Endothelial cell of umbilical vein (primary cell): Measurements from ENCODE around the gene MYO18A. TPM values are rescaled to one million over a fixed set of nuclear protein-coding genes. Genes with fewer than 3 reads are reported as not detected.

ENCODE experiments used
- BruUV-seq: library from RNA; stranded (reverse); fragments of 400-500 nt; replicated peaks from 2 replicates; lab custom pipeline; 2021; lab: Mats Ljungman, UMichigan
- CTCF ChIA-PET: fragments of 300-600, 350-600 bp; sonication (Branson Sonifier 250); formaldehyde crosslinking; loops from one replicate; lab custom pipeline; 2021; ENCODE audit warnings: antibody characterized with exemption, inconsistent platforms; lab: Charles Lee
- POLR2A ChIA-PET: fragments of 300-600, 350-600 bp; sonication (Branson Sonifier 250); formaldehyde crosslinking; loops from one replicate; lab custom pipeline; 2021; ENCODE audit warnings: antibody characterized with exemption, inconsistent platforms; lab: Charles Lee
- DNase-seq: peaks from one replicate; pipeline ENCODE4 v3.0.0-alpha.2; 2011; ENCODE audit warnings: low read depth, low spot score
- FAIRE-seq: peaks from 2 replicates; lab custom pipeline; 2011; peaks lifted over from hg19 to GRCh38; lab: Jason Lieb, UNC
- H2AFZ ChIP-seq: 2 replicates; pipeline ENCODE4 v1.6.0; 2012; ENCODE audit warnings: low read depth, low read length, control low read depth, inconsistent platforms
- H3K27ac ChIP-seq: 2 replicates; pipeline ENCODE4 v1.5.1; 2011; ENCODE audit warnings: low read depth, mild to moderate bottlenecking, control low read depth, low read length, moderate library complexity; ENCODE audit not compliant: insufficient read depth
- H3K27me3 ChIP-seq, 2 experiments: 2 replicates each; pipeline versions ENCODE4 v1.6.0 to v1.6.1; 2011; ENCODE audit warnings: low read length in 2 of 2, mixed read lengths in 1 of 2; ENCODE audit not compliant: control insufficient read depth in 2 of 2, insufficient read depth in 2 of 2
- H3K36me3 ChIP-seq, 2 experiments: 2 replicates in 1 of 2; 3 replicates in 1 of 2; pipeline ENCODE4 v1.5.1; 2011; ENCODE audit warnings: low read length in 2 of 2, mild to moderate bottlenecking in 1 of 2, moderate library complexity in 1 of 2; ENCODE audit not compliant: control insufficient read depth in 2 of 2, insufficient read depth in 2 of 2; ENCODE audit errors: extremely low read depth in 1 of 2
- H3K4me1 ChIP-seq: 3 replicates; pipeline ENCODE4 v1.5.1; 2011; ENCODE audit warnings: mild to moderate bottlenecking, low read length; ENCODE audit not compliant: control insufficient read depth, insufficient read depth; ENCODE audit errors: extremely low read depth
- H3K4me2 ChIP-seq: 2 replicates; pipeline ENCODE4 v1.6.1; 2011; ENCODE audit warnings: low read length, control low read depth, mixed read lengths; ENCODE audit not compliant: insufficient read depth
- H3K4me3 ChIP-seq, 3 experiments: fragments of 200-600 bp in 1 of 3; sonication (generic), shearing (Covaris generic) in 1 of 3; replicated peaks in 1 of 3; 2 replicates each; pipeline ENCODE4 v1.5.1; 2011 to 2016; ENCODE audit warnings: control low read depth in 3 of 3, low read length in 3 of 3, mild to moderate bottlenecking in 2 of 3, inconsistent platforms in 1 of 3, low read depth in 1 of 3, moderate library complexity in 1 of 3; ENCODE audit not compliant: insufficient read depth in 1 of 3
- H3K79me2 ChIP-seq: 2 replicates; pipeline ENCODE4 v1.6.0; 2012; ENCODE audit warnings: low read length, inconsistent platforms; ENCODE audit not compliant: control insufficient read depth, insufficient read depth
- H3K9ac ChIP-seq: replicated peaks from 2 replicates; pipeline ENCODE3; 2011; ENCODE audit warnings: low read length, control low read depth; ENCODE audit not compliant: insufficient read depth; ENCODE audit errors: extremely low read depth
- H3K9me1 ChIP-seq: replicated peaks from 3 replicates; pipeline ENCODE4 v1.6.0; 2011; ENCODE audit warnings: mild to moderate bottlenecking, low read length; ENCODE audit not compliant: control insufficient read depth, insufficient read depth; ENCODE audit errors: extremely low read depth
- H3K9me3 ChIP-seq: replicated peaks from 2 replicates; pipeline ENCODE4 v1.5.1; 2012; ENCODE audit warnings: low read length, inconsistent platforms; ENCODE audit not compliant: control insufficient read depth, insufficient read depth
- H4K20me1 ChIP-seq: replicated peaks from 2 replicates; pipeline ENCODE3; 2011; ENCODE audit warnings: mild to moderate bottlenecking, low read length; ENCODE audit not compliant: control insufficient read depth, insufficient read depth; ENCODE audit errors: extremely low read depth
- FOS ChIP-seq: IDR thresholded peaks from 2 replicates; pipeline ENCODE4 v1.6.1; 2011; ENCODE audit warnings: mild to moderate bottlenecking, low read length, moderate library complexity, borderline replicate concordance; ENCODE audit not compliant: insufficient read depth
- MYC ChIP-seq: IDR thresholded peaks from one replicate; pipeline ENCODE4 v1.6.1; 2011; ENCODE audit warnings: mild to moderate bottlenecking, low read depth, low read length
- POLR2AphosphoS5 ChIP-seq: IDR thresholded peaks from 2 replicates; pipeline ENCODE4 v1.6.1; 2012; ENCODE audit warnings: low read depth, mild to moderate bottlenecking, control low read depth, low read length, moderate library complexity; ENCODE audit not compliant: insufficient read depth
- dilution Hi-C: fragments of 300-500 bp; cut with MboI; formaldehyde crosslinking; loops from one replicate; pipeline ENCODE4 v1.15.0; 2019; ENCODE audit warnings: low sequenced_read_pairs; ENCODE audit not compliant: extremely low pct_ligation_motif_present
- intact Hi-C: fragments of 100-400 bp; cut with micrococcal nuclease; formaldehyde crosslinking; loops from one replicate; pipeline ENCODE4 v1.10.0; 2022
- polyA plus RNA-seq, 4 experiments: library from polyadenylated mRNA; depleted of rRNA in 3 of 4; stranded (reverse) in 3 of 4; unstranded in 1 of 4; fragments of >200 nt; gene quantifications; 2 replicates each; pipeline versions ENCODE4 v1.2.1 to v1.2.3, GENCODE V29; 2011 to 2012; ENCODE audit warnings: missing spikeins in 1 of 4
- total RNA-seq: library from RNA; stranded (reverse); gene quantifications from 2 replicates; pipeline ENCODE4 v1.2.3, GENCODE V29; 2021

Gene MYO18A
- total and polyA plus RNA-seq, 2 donors (not counting 3 experiments of a cell fraction or from before 2014, with no cell fraction given), result 3.9 to 28.3 TPM

GRCh38 chr17:29084541-29085146 lies 95.6 kb downstream of the MYO18A start:
- FAIRE-seq, result no peak
- Histone ChIP-seq H3K79me2 (no peaks in the 10 kb centered on the region), H3K4me3 (no peak overlapping the region), H3K9me1 (no peaks in the 10 kb centered on the region), H3K27ac (no peak overlapping the region), H3K9me3 (no peaks in the 10 kb centered on the region), H3K4me1 (no peaks in the 10 kb centered on the region), H3K36me3 (peaks cover 0 to 8% of the 10 kb centered on the region in 2 experiments), H2AFZ (no peak overlapping the region), H3K9ac (no peak overlapping the region), H4K20me1 (no peaks in the 10 kb centered on the region), H3K27me3 (no peaks in the 10 kb centered on the region), H3K4me2 (no peak overlapping the region)
- no TSS peak for BruUV-seq
- intact Hi-C loops, result no loop called here
- no peak for DNase-seq
- POLR2A ChIA-PET, result no interaction called here
- dilution Hi-C loops, result no loop called here
- no peak for TF ChIP-seq POLR2AphosphoS5
- no peak for TF ChIP-seq FOS
- CTCF ChIA-PET, result interaction anchor here (0.9 to 1.0 kb wide), 3 partner anchors 12 to 119 kb away, joined by 3 to 4 read pairs (median 3); no protein-coding TSS in a partner anchor

GRCh38 chr17:29080965-29081364 lies 99.2 kb downstream of the MYO18A start:
- H3K9me1 ChIP-seq, result no peaks in the 10 kb centered on the region
- intact Hi-C loops, result no loop called here
- H3K36me3 ChIP-seq, result peaks cover 0 to under 1% of the 10 kb centered on the region in 2 experiments
- H3K9me3 ChIP-seq, result no peaks in the 10 kb centered on the region
- no peak overlapping the region for H2AFZ ChIP-seq
- no peak for DNase-seq
- no peaks in the 10 kb centered on the region for H4K20me1 ChIP-seq
- no peak overlapping the region for H3K9ac ChIP-seq
- POLR2A ChIA-PET, result no interaction called here
- BruUV-seq, result no TSS peak
- H3K4me2 ChIP-seq, result no peak overlapping the region
- no peaks in the 10 kb centered on the region for H3K79me2 ChIP-seq
- CTCF ChIA-PET, result interaction anchor here (1.3 to 2.3 kb wide), 2 partner anchors 31 to 115 kb away, joined by 4 to 8 read pairs; no protein-coding TSS in a partner anchor
- dilution Hi-C loops, result no loop called here
- FAIRE-seq, result no peak
- no peak overlapping the region for H3K4me3 ChIP-seq
- no peaks in the 10 kb centered on the region for H3K27me3 ChIP-seq
- no peak overlapping the region for H3K27ac ChIP-seq
- H3K4me1 ChIP-seq, result no peaks in the 10 kb centered on the region
- TF ChIP-seq MYC (no peak), FOS (no peak)
